K562 (cell line): ENCODE results near the gene EEPD1. TPM values are rescaled to one million over a fixed set of nuclear protein-coding genes. Genes with fewer than 3 reads are reported as not detected.

ENCODE experiments used
- CEBPB ChIP-seq: fragments of 450-650 bp; IDR thresholded peaks from 2 replicates; pipeline ENCODE4 v1.6.1; 2016; ENCODE audit warnings: missing genetic modification characterization, missing compliant biosample characterization
- ELK1 ChIP-seq: sonication (generic); formaldehyde crosslinking; IDR thresholded peaks from 2 replicates; pipeline ENCODE4 v1.8.1; 2022; ENCODE audit warnings: missing genetic modification reagents
- KLF13 ChIP-seq: fragments of 450-650 bp; IDR thresholded peaks from 2 replicates; pipeline ENCODE4 v1.6.1; 2016; ENCODE audit warnings: missing genetic modification characterization, low read depth, mild to moderate bottlenecking, missing compliant biosample characterization, moderate library complexity, borderline replicate concordance
- MAFK ChIP-seq: IDR thresholded peaks from 2 replicates; pipeline ENCODE4 v1.6.1; 2011; ENCODE audit warnings: low read length, improper control_type of control experiment
- MAZ ChIP-seq, 2 experiments: fragments of 450-650 bp in 1 of 2; sonication (generic) in 1 of 2; formaldehyde crosslinking; IDR thresholded peaks in 1 of 2; conservative IDR thresholded peaks in 1 of 2; 2 replicates each; pipeline versions ENCODE4 v1.4.0 to v1.5.0; 2020; ENCODE audit warnings: mild to moderate bottlenecking in 1 of 2, missing genetic modification reagents in 1 of 2
- MCM7 ChIP-seq, 2 experiments: fragments of 450-650 bp; IDR thresholded peaks; 2 replicates each; pipeline ENCODE4 v1.6.1; 2016 to 2018
- MIER1 ChIP-seq: fragments of 450-650 bp; IDR thresholded peaks from 2 replicates; pipeline ENCODE4 v1.6.1; 2016; ENCODE audit warnings: antibody characterized with exemption, mild to moderate bottlenecking, low read depth
- RAD21 ChIP-seq, 2 experiments: fragments of 250-450 bp in 1 of 2; fragments of 450-650 bp in 1 of 2; sonication (Bioruptor Pico) in 1 of 2; formaldehyde crosslinking in 1 of 2; IDR thresholded peaks in 1 of 2; conservative IDR thresholded peaks in 1 of 2; 2 replicates each; pipeline versions ENCODE4 v1.4.0 to v1.8.0; 2020 to 2022; ENCODE audit warnings: mild to moderate bottlenecking in 2 of 2, moderate library complexity in 1 of 2
- RERE ChIP-seq: sonication (generic); formaldehyde crosslinking; IDR thresholded peaks from 2 replicates; pipeline ENCODE4 v1.8.0; 2023; ENCODE audit warnings: missing genetic modification reagents, mild to moderate bottlenecking, borderline replicate concordance
- THRAP3 ChIP-seq: fragments of 450-650 bp; IDR thresholded peaks from 2 replicates; pipeline ENCODE4 v1.6.1; 2016; ENCODE audit warnings: mild to moderate bottlenecking, inconsistent platforms, borderline replicate concordance
- UBTF ChIP-seq, 2 experiments: IDR thresholded peaks; 2 replicates each; pipeline ENCODE4 v1.6.1; 2012; ENCODE audit warnings: improper control_type of control experiment in 2 of 2, low read depth in 2 of 2, low read length in 2 of 2, borderline replicate concordance in 1 of 2
- ZBTB1 ChIP-seq: sonication (generic); formaldehyde crosslinking; IDR thresholded peaks from 2 replicates; pipeline ENCODE4 v1.8.1; 2023; ENCODE audit warnings: missing genetic modification reagents, low read depth, mild to moderate bottlenecking, borderline replicate concordance
- ZBTB17 ChIP-seq: fragments of 450-650 bp; formaldehyde crosslinking; IDR thresholded peaks from 2 replicates; pipeline ENCODE4 v1.4.0; 2020; ENCODE audit warnings: mild to moderate bottlenecking
- ZBTB9 ChIP-seq: fragments of 450-650 bp; formaldehyde crosslinking; IDR thresholded peaks from 2 replicates; pipeline ENCODE4 v1.4.0; 2020; ENCODE audit warnings: mild to moderate bottlenecking, moderate library complexity
- polyA plus RNA-seq, 8 experiments: library from polyadenylated mRNA; depleted of rRNA in 4 of 8; stranded (reverse) in 5 of 8; unstranded in 3 of 8; fragments of >200 nt; fragmentation: Nextera tagmentation in 2 of 8; fragmentation: Illumina TruSeq in 1 of 8; extraction: Ambion mirVana in 2 of 8; extraction: Trizol in 1 of 8; gene quantifications; 2 replicates each; pipeline versions ENCODE4 v1.2.1 to v1.2.3, GENCODE V29; 2011 to 2014; ENCODE audit warnings: inconsistent platforms in 1 of 8, missing spikeins in 1 of 8
- total RNA-seq, 7 experiments: library from RNA; depleted of rRNA in 6 of 7; stranded (reverse); fragments of >200 nt in 6 of 7; fragmentation: Illumina TruSeq in 2 of 7; extraction: Trizol in 2 of 7; gene quantifications; 2 replicates each; pipeline versions ENCODE4 v1.2.1 to v1.2.3, GENCODE V29; 2011 to 2021; ENCODE audit warnings: low replicate concordance in 1 of 7

EEPD1 gene
- total and polyA plus RNA-seq, 9 of the 15 experiments (the other 6 are each of a cell fraction or from before 2014, with no cell fraction given) = 0.01 to 1.5 (median 0.74) TPM; not detected in 1

- TF ChIP-seq MIER1 (no peak), CEBPB (tag) (0 out of 2 replicates have a peak, but pooled peaks have one; percentile 42), ELK1 (CRISPR knock-in tag) (no peak), ZBTB17 (0 out of 2 replicates have a peak, but pooled peaks have one; percentile 25), ZBTB1 (CRISPR knock-in tag) (peak; percentile 94), KLF13 (tag) (no peak), MAZ (CRISPR knock-in tag; conservative IDR thresholded peaks at IDR 0.05 in 1 of 2, IDR thresholded peaks at IDR 0.05 in 1 of 2) (0 out of 4 replicates have a peak, but pooled peaks of 1 of the 2 experiments have one; percentile 41), RAD21 (CRISPR knock-in tag; conservative IDR thresholded peaks at IDR 0.05 in 1 of 2, IDR thresholded peaks at IDR 0.05 in 1 of 2) (0 out of 4 replicates have a peak, but pooled peaks of 1 of the 2 experiments have one; percentile 15), MCM7 (IDR thresholded peaks at IDR 0.05) (no peak), ZBTB9 (CRISPR knock-in tag) (0 out of 2 replicates have a peak, but pooled peaks have one; percentile 11), UBTF (IDR thresholded peaks at IDR 0.05; ENCODE audit: borderline replicate concordance in 1 of 2, low read depth in 2 of 2, low read length in 2 of 2) (no peak), THRAP3 (no peak), MAFK (peak; percentile 32; the same call in 1 of the 2 replicates), RERE (no peak)
Observed at GRCh38 chr7:36283711-36284130, 130.7 kb downstream of the EEPD1 start (continued).
